PC-9 (cell line): Measurements from ENCODE around the gene DDRGK1.

ENCODE experiments used
- CTCF ChIP-seq: fragments of 200-600 bp; sonication (generic); conservative IDR thresholded peaks from 2 replicates; pipeline ENCODE4 v1.6.1; 2017; ENCODE audit warnings: mixed run types, antibody characterized with exemption, mild to moderate bottlenecking, moderate library complexity
- EZH2 ChIP-seq: fragments of 200-600 bp; sonication (generic); IDR thresholded peaks from 2 replicates; pipeline ENCODE4 v1.8.0; 2017; ENCODE audit warnings: antibody characterized with exemption, low read depth

- TF ChIP-seq CTCF = no peak
- TF ChIP-seq EZH2 = no peak
Measured at GRCh38 chr20:3226864-3227263, 22.4 kb upstream of the DDRGK1 start.
